GM23248 (cell line): ENCODE data around the gene NRP1. TPM values are rescaled to one million over a fixed set of nuclear protein-coding genes. Genes with fewer than 3 reads are reported as not detected.

Experiments
- DNase-seq: peaks from one replicate; pipeline ENCODE4 v3.0.0-alpha.2; 2015
- H2AFZ ChIP-seq: fragments of 200-600 bp; sonication (generic); 2 replicates; pipeline ENCODE4 v1.6.1; 2016; ENCODE audit warnings: antibody characterized with exemption
- H3F3A ChIP-seq: fragments of 200-600 bp; sonication (generic); 2 replicates; pipeline ENCODE4 v1.6.1; 2016; ENCODE audit warnings: mild to moderate bottlenecking, antibody characterized with exemption, mixed run types; ENCODE audit not compliant: insufficient read depth
- H3K27ac ChIP-seq: fragments of 200-600 bp; sonication (generic); 2 replicates; pipeline ENCODE4 v1.5.1; 2016; ENCODE audit warnings: mild to moderate bottlenecking
- H3K27me3 ChIP-seq: fragments of 200-600 bp; sonication (generic); replicated peaks from 2 replicates; pipeline ENCODE4 v1.6.1; 2016; ENCODE audit warnings: mild to moderate bottlenecking; ENCODE audit not compliant: insufficient read depth
- H3K36me3 ChIP-seq: fragments of 200-600 bp; sonication (generic); 2 replicates; pipeline ENCODE4 v1.6.1; 2016; ENCODE audit warnings: low read depth, mild to moderate bottlenecking
- H3K4me1 ChIP-seq: fragments of 200-600 bp; sonication (generic); 2 replicates; pipeline ENCODE4 v1.6.1; 2016; ENCODE audit warnings: mild to moderate bottlenecking; ENCODE audit not compliant: insufficient read depth
- H3K4me2 ChIP-seq: fragments of 200-600 bp; sonication (generic); one replicate; pipeline ENCODE4 v1.6.1; 2016; ENCODE audit warnings: mild to moderate bottlenecking; ENCODE audit not compliant: unreplicated experiment
- H3K4me3 ChIP-seq: fragments of 200-600 bp; sonication (generic); 2 replicates; pipeline ENCODE4 v1.5.1; 2016; ENCODE audit warnings: mild to moderate bottlenecking
- H3K79me2 ChIP-seq: fragments of 200-600 bp; sonication (generic); 2 replicates; pipeline ENCODE4 v1.6.1; 2016; ENCODE audit warnings: mild to moderate bottlenecking; ENCODE audit not compliant: insufficient read depth
- H3K9ac ChIP-seq: fragments of 200-600 bp; sonication (generic); 2 replicates; pipeline ENCODE4 v1.6.1; 2016; ENCODE audit warnings: mild to moderate bottlenecking
- H3K9me2 ChIP-seq: fragments of 200-600 bp; sonication (generic); 2 replicates; pipeline ENCODE4 v1.6.1; 2016; ENCODE audit warnings: mixed run types, mild to moderate bottlenecking, moderate library complexity; ENCODE audit not compliant: insufficient read depth
- H3K9me3 ChIP-seq: fragments of 200-600 bp; sonication (generic); one replicate; pipeline ENCODE4 v1.6.1; 2017; ENCODE audit warnings: low read depth
- H4K20me1 ChIP-seq: fragments of 200-600 bp; sonication (generic); 2 replicates; pipeline ENCODE4 v1.6.0; 2016; ENCODE audit not compliant: insufficient read depth
- EZH2 ChIP-seq: fragments of 200-600 bp; sonication (generic); IDR thresholded peaks from 2 replicates; pipeline ENCODE4 v1.6.1; 2018; ENCODE audit warnings: antibody characterized with exemption, mild to moderate bottlenecking; ENCODE audit not compliant: insufficient read depth, poor library complexity, severe bottlenecking
- EZH2phosphoT487 ChIP-seq: fragments of 200-600 bp; sonication (generic); IDR thresholded peaks from 2 replicates; pipeline ENCODE4 v1.6.1; 2018; ENCODE audit warnings: antibody characterized with exemption, moderate library complexity, mild to moderate bottlenecking, low read depth; ENCODE audit not compliant: insufficient read depth
- WGBS, 2 experiments: methylation state at CpG; one replicate each; pipeline ENCODE4 v1.1.6; 2015 to 2017; ENCODE audit warnings: low lambda C conversion rate in 2 of 2, low coverage in 1 of 2; ENCODE audit errors: missing lambda C conversion rate in 2 of 2; 5-methylcytosine and 5-hydroxymethylcytosine counted together
- in situ Hi-C: fragments of 300-500 bp; cut with MboI; formaldehyde crosslinking; loops from 2 replicates; pipeline ENCODE4 v1.15.0; 2020
- polyA plus RNA-seq: library from polyadenylated mRNA; unstranded; fragments of >200 nt; fragmentation: Nextera tagmentation; extraction: Ambion mirVana; gene quantifications from 2 replicates; pipeline ENCODE4 v1.2.1, GENCODE V29; 2016
- total RNA-seq: library from RNA; depleted of rRNA; stranded (reverse); fragments of >200 nt; shearing (Covaris generic); gene quantifications from 2 replicates; pipeline ENCODE4 v1.2.3, GENCODE V29; 2014

Gene NRP1
- total and polyA plus RNA-seq, 2 experiments from 2014 or later, result 152 to 175 TPM

GRCh38 chr10:33381451-33382215 is 47.2 kb upstream of the NRP1 start:
- TF ChIP-seq EZH2phosphoT487, result no peak
- no peak for TF ChIP-seq EZH2
- 0 out of 2 replicates have a peak overlapping the region, but pooled peaks have one; percentile 31 for H2AFZ ChIP-seq
- peak overlapping the region; percentile 60 for H3K9ac ChIP-seq
- H4K20me1 ChIP-seq, result no peaks in the 10 kb centered on the region
- H3K4me2 ChIP-seq, result peak overlapping the region; percentile 68
- peak; percentile 95 for DNase-seq
- H3K4me1 ChIP-seq, result peaks cover 49% of the 10 kb centered on the region
- H3K4me3 ChIP-seq, result peak overlapping the region; percentile 38
- H3K36me3 ChIP-seq, result no peaks in the 10 kb centered on the region
- peaks cover 50% of the 10 kb centered on the region for H3F3A ChIP-seq
- WGBS, 2 experiments, result 1 to 5% methylated on average over 12 of the region's 12 CpGs
- H3K27me3 ChIP-seq, result no peaks in the 10 kb centered on the region
- in situ Hi-C loops, result no loop called here
- H3K9me2 ChIP-seq, result no peaks in the 10 kb centered on the region
- H3K27ac ChIP-seq, result peak overlapping the region; percentile 85
- H3K79me2 ChIP-seq, result no peaks in the 10 kb centered on the region
- no peaks in the 10 kb centered on the region for H3K9me3 ChIP-seq

GRCh38 chr10:33377658-33378025 is 43.2 kb upstream of the NRP1 start:
- Histone ChIP-seq H3K9me2 (no peaks in the 10 kb centered on the region), H3K4me2 (peak overlapping the region; percentile 81), H2AFZ (peak overlapping the region; percentile 41), H3K9me3 (no peaks in the 10 kb centered on the region), H3F3A (peaks cover 51% of the 10 kb centered on the region), H3K36me3 (no peaks in the 10 kb centered on the region), H4K20me1 (no peaks in the 10 kb centered on the region), H3K4me1 (peaks cover 44% of the 10 kb centered on the region), H3K4me3 (peak overlapping the region; percentile 58), H3K27me3 (no peaks in the 10 kb centered on the region), H3K9ac (peak overlapping the region; percentile 63), H3K27ac (peak overlapping the region; percentile 85), H3K79me2 (no peaks in the 10 kb centered on the region)
- in situ Hi-C loops, result no loop called here
- WGBS, 2 experiments, result 0 to 4% methylated on average over 4 of the region's 4 CpGs
- TF ChIP-seq EZH2phosphoT487 (0 out of 2 replicates have a peak, but pooled peaks have one; percentile 24), EZH2 (no peak)
- peak; percentile 74 for DNase-seq

GRCh38 chr10:33376976-33377657 is 42.6 kb upstream of the NRP1 start:
- in situ Hi-C loops, result no loop called here
- peak overlapping the region; percentile 63 for H3K9ac ChIP-seq

GRCh38 chr10:33376476-33376875 is 42.0 kb upstream of the NRP1 start:
- Histone ChIP-seq H3K27ac (peak overlapping the region; percentile 85), H3K4me1 (peaks cover 35% of the 10 kb centered on the region), H3K4me2 (peak overlapping the region; percentile 81), H3K36me3 (no peaks in the 10 kb centered on the region), H3F3A (peaks cover 43% of the 10 kb centered on the region), H3K9me2 (no peaks in the 10 kb centered on the region), H4K20me1 (no peaks in the 10 kb centered on the region), H2AFZ (peak overlapping the region; percentile 65), H3K27me3 (no peaks in the 10 kb centered on the region), H3K4me3 (peak overlapping the region; percentile 58), H3K9me3 (no peaks in the 10 kb centered on the region), H3K79me2 (no peaks in the 10 kb centered on the region), H3K9ac (peak overlapping the region; percentile 63)
- TF ChIP-seq EZH2phosphoT487 (no peak), EZH2 (no peak)
- in situ Hi-C loops, result no loop called here
- peak; percentile 23 for DNase-seq
- WGBS, 2 experiments, result 34 to 38% methylated on average over 2 of the region's 2 CpGs

More at GRCh38 chr10:33376976-33377657, 42.6 kb upstream of the NRP1 start:
- Histone ChIP-seq H3K9me3 (no peaks in the 10 kb centered on the region), H3K79me2 (no peaks in the 10 kb centered on the region), H3K27me3 (no peaks in the 10 kb centered on the region), H3K27ac (peak overlapping the region; percentile 85), H3K9me2 (no peaks in the 10 kb centered on the region), H3K4me2 (peak overlapping the region; percentile 81), H3K4me3 (peak overlapping the region; percentile 58), H4K20me1 (no peaks in the 10 kb centered on the region), H2AFZ (peak overlapping the region; percentile 65), H3F3A (peaks cover 46% of the 10 kb centered on the region), H3K4me1 (peaks cover 39% of the 10 kb centered on the region), H3K36me3 (no peaks in the 10 kb centered on the region)
- DNase-seq, result peak; percentile 90
- TF ChIP-seq EZH2phosphoT487 (no peak), EZH2 (no peak)
- 2% methylated on average over 4 of the region's 4 CpGs for WGBS, 2 experiments
